Measurements from ENCODE around the gene EEF1AKMT2.

The EEF1AKMT2 gene

DNA sequence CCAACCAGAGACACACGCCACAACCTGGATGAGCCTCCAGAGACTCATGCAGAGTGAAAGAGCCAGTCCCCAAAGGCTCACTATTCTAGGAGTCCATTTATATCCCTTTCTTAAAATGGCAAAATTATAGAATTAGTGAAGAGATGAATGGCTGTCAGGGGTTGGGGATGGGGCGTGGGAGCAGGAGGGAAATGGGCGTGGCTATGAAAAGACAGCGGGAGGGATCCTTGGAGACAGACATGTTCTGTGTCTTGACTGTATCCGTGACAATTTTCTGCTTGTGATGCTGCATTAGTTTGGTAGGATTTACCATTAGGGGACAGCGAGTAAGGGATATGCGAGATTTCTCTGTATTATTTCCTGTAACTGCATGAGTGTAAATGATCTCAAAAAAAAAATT, 80.5 kb downstream of the EEF1AKMT2 start:
- Mint-ChIP-seq H3K4me3 (no peak overlapping the region), H3K27ac (peak overlapping the region; percentile 53), H3K4me1 (ENCODE audit: low read depth) (peaks cover 90% of the 10 kb centered on the region), H3K36me3 (ENCODE audit: low read depth) (peaks cover 15% of the 10 kb centered on the region), H3K27me3 (no peaks in the 10 kb centered on the region), H3K9me3 (no peaks in the 10 kb centered on the region)
- no peak for DNase-seq

- H3K27me3 Mint-ChIP-seq: no peaks in the 10 kb centered on the region
Measured at GRCh38 chr10:124710266-124710881, 81.3 kb downstream of the EEF1AKMT2 start.

DNA sequence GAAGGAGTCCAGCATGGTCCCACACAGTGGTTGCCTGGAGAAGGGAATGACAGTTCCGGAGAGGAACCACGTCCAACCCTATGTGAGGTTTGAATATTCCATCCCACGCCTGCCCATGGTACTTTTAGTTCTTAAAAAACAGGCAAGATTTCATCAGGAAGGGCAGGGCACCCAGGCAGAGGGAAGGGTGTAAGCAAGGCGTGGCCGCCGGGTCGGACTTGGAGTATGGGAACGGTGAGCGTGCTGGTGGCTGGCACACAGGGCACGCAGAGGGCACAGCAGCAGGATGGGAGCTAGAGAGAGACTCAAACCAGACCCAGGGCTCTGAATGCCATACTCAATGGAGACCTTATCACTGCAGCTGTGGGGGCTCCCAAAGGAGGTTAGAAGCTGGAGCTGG, 81.8 kb downstream of the EEF1AKMT2 start:
- no peaks in the 10 kb centered on the region for H3K27me3 Mint-ChIP-seq
- no peaks in the 10 kb centered on the region for H3K9me3 Mint-ChIP-seq
- peaks cover 23% of the 10 kb centered on the region for H3K36me3 Mint-ChIP-seq (ENCODE audit: low read depth)
- H3K4me3 Mint-ChIP-seq: no peak overlapping the region
- DNase-seq: no peak
- peak overlapping the region; percentile 53 for H3K27ac Mint-ChIP-seq
- H3K4me1 Mint-ChIP-seq (ENCODE audit: low read depth): peaks cover 90% of the 10 kb centered on the region

More at GRCh38 chr10:124710266-124710881, 81.3 kb downstream of the EEF1AKMT2 start:
- Mint-ChIP-seq H3K4me3 (no peak overlapping the region), H3K9me3 (no peaks in the 10 kb centered on the region), H3K27ac (peak overlapping the region; percentile 53), H3K4me1 (ENCODE audit: low read depth) (peaks cover 90% of the 10 kb centered on the region), H3K36me3 (ENCODE audit: low read depth) (peaks cover 20% of the 10 kb centered on the region)
- no peak for DNase-seq

DNA sequence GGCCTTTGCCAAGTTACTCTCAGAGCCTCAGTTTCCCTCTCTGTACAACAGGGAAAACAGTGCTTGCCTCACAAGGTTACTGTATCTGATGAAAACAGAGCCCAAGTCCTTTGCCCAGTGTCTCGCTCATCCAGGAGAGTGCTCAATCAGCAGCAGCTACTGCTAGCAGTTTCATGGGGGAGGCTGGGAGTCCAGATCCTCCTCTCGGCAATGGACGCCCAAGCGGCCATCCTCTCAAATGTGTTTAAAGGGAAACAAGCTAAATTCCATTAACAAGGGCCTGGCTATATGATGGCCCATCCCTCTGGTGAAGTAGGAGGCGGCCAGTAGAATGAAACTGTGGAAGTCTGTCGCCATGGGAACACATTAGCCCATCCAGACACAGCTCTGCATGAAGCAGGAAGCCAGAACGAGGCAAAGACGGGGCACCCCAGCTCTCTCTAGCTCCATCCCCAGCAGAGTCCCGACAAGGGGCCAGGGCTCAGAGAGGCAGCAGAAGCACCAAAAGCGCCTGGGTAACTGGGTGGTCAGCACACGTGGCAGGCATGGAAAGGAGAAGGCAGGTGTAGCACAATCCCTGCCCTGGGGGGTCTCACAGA, 82.7 kb downstream of the EEF1AKMT2 start:
- no peak overlapping the region for H3K4me3 Mint-ChIP-seq
- H3K9me3 Mint-ChIP-seq: no peaks in the 10 kb centered on the region
- no peak for DNase-seq
- H3K27me3 Mint-ChIP-seq: no peaks in the 10 kb centered on the region
- peak overlapping the region; percentile 75 for H3K27ac Mint-ChIP-seq
- peaks cover 93% of the 10 kb centered on the region for H3K4me1 Mint-ChIP-seq (ENCODE audit: low read depth)
- peaks cover 31% of the 10 kb centered on the region for H3K36me3 Mint-ChIP-seq (ENCODE audit: low read depth)

- Mint-ChIP-seq H3K4me1 (ENCODE audit: low read depth) (peaks cover 93% of the 10 kb centered on the region), H3K4me3 (no peak overlapping the region), H3K9me3 (no peaks in the 10 kb centered on the region), H3K27ac (peak overlapping the region; percentile 75), H3K27me3 (no peaks in the 10 kb centered on the region), H3K36me3 (ENCODE audit: low read depth) (peaks cover 36% of the 10 kb centered on the region)
- DNase-seq: no peak
Measured at GRCh38 chr10:124708246-124708779, 83.4 kb downstream of the EEF1AKMT2 start.

Measured in activated T-cell treated with anti-CD3 and anti-CD28 coated beads, Interleukin-2, amount 50 U/mL, for 24 hours (primary cell).